Stimulated activated CD4-positive, alpha-beta T cell treated with anti-CD3 and anti-CD28 coated beads, Interleukin-1b, Interleukin-23, amount 100 ng/mL, for 4 hours (primary cell): ENCODE measurements around the gene KCNAB2.

Experiments
- DNase-seq, 2 donors: peaks; one replicate each; pipeline ENCODE4 v3.0.0-alpha.2; 2020; ENCODE audit warnings: low read depth in 2 of 2

KCNAB2 gene

GRCh38 chr1:6081901-6082300 lies 36.2 kb downstream of the KCNAB2 start:
- no peak for DNase-seq

GRCh38 chr1:6082430-6082971 lies 36.8 kb downstream of the KCNAB2 start:
- no peak for DNase-seq

DNA sequence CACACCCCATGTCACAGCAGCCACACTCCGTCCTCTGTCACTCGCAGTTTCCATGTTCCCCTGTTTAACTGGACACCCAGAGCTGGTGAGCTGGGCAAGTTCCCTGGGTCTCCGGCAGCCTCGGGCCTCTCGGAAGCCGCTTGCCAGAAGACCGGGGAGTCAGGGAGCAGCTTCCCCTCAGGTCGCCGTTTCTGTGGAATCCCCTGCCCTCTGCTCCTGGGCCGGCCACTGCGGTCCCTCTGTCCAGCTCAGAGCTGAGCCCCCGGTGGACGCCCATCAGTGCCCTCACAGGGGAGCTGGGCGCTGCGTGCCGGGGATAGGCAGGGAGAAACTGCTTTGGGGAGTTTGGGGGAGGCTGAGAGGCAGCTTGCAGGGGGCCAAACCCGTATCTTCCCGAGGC lies 37.7 kb downstream of the KCNAB2 start:
- DNase-seq = no peak

DNA sequence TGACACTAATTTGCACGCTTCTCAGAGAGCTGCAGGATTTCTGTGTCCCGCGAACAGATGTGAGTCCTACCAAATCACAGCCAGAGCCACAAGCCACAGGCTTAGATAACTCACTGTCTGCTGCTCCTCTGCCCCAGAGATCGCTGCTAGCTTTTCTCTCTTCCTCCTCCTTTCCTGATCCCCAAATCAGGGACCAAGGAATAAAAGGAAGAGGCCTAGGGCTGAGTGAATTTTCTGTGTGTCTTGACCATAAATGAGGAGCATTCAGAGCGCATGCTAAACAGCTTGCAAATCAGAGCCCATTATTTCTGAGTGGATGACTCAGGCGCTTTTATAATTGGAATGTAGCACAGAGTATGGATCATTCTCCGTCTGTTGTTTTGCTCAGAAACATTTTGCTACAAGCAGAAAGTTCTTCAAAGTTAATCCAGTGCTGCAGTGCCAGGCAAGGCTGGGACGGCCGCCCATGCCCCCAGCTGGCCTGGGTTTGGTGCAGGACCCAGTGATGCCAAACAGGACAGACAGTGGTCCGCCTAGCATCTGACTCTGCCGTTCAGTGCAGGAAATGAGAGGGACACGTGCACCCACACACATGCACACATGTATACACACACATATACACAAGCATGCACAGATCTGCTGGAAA lies 38.2 kb downstream of the KCNAB2 start:
- DNase-seq = no peak

- DNase-seq = no peak
These were observed 39.2 kb downstream of the KCNAB2 start for GRCh38 chr1:6084781-6085495.

GRCh38 chr1:6085666-6086065 lies 40.0 kb downstream of the KCNAB2 start:
- DNase-seq = no peak

DNA sequence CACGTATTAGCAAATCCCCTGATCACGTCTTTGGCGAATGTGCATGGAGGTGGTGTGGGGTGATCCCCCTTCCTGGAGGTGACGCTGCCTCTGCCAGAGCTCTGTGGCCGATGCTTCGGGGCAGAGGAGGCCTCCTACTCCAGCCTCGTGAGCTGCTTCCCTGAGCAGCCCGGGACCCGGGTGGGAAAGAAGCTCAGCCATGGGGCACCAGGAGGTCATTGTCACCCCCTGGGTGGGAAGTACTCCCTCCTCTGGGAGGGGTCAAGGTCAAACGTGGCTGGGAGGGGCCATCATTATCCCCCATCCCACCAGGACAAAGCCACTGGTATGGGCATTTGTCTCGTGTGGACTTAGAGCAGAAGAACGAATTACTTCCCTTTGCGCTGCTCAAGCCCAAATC lies 40.7 kb downstream of the KCNAB2 start:
- no peak for DNase-seq

GRCh38 chr1:6086762-6087376 lies 41.2 kb downstream of the KCNAB2 start:
- no peak for DNase-seq

GRCh38 chr1:6087377-6087772 lies 41.7 kb downstream of the KCNAB2 start:
- no peak for DNase-seq

GRCh38 chr1:6087958-6088357 lies 42.3 kb downstream of the KCNAB2 start:
- no peak for DNase-seq

- no peak for DNase-seq
These were observed 43.3 kb downstream of the KCNAB2 start for GRCh38 chr1:6088956-6089355.

- DNase-seq = no peak
These were observed 44.6 kb downstream of the KCNAB2 start for GRCh38 chr1:6090288-6090687.

GRCh38 chr1:6090996-6091822 lies 45.5 kb downstream of the KCNAB2 start:
- no peak for DNase-seq

- DNase-seq = no peak
These were observed 46.1 kb downstream of the KCNAB2 start for GRCh38 chr1:6091823-6092109.

DNA sequence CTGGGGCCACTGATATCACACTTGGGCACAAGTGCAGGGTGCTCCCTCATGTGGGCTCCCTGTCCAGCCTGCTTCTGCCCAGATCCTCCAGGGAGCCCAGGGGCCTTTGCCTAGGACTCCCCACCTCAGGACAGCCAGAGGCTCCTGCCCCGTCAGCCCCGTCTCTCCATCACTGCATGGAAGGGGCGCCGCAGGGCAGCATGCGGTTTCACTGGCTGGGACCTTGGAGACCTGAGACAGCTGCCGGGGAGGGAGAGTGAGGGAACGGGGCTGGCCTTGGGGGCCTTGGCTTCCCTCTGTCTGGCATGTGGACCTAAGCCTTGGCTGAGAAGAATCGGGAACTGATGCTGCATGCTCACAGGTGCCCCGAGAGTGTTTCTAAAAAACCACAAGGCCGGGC lies 46.5 kb downstream of the KCNAB2 start:
- DNase-seq = no peak

DNA sequence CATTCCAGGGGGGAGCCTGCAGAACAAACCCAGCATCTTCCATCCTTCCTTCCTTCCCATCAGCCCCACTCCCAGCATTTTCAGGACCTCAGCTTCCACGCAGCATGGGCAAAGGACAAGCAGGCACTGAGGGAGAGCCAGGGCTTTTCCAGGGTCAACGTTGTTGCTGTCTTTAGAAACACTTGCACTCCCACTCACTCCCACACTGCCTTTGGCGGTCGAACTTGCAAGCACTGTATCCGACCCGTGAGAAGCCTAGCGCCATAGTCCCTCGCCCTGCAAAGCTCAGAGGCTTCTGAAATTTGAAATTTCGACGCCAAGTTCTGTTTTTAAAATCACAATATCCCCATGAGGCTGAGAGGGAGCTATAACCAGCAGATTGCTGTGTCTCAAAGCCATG lies 47.4 kb downstream of the KCNAB2 start:
- no peak for DNase-seq

DNA sequence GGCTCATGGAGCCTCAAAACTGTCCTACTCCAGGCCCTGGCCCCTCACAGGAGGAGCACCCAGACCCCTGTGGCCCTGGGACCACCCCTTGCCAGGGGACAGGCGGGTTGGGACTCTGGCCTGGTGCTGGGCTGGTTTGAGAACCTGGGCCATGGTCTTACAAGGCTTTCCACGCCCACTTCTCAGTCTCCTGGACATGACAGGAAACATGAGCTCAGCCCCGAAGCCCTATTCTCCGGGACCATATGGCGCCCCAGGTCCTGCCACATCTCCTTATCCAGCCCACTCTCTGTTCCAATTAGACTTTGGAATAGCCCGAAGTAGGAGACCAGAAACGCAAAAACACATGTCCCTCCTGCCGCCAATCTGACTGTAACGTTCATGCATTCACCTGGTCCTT lies 47.9 kb downstream of the KCNAB2 start:
- DNase-seq = no peak

GRCh38 chr1:6094246-6094645 lies 48.6 kb downstream of the KCNAB2 start:
- DNase-seq = no peak

DNA sequence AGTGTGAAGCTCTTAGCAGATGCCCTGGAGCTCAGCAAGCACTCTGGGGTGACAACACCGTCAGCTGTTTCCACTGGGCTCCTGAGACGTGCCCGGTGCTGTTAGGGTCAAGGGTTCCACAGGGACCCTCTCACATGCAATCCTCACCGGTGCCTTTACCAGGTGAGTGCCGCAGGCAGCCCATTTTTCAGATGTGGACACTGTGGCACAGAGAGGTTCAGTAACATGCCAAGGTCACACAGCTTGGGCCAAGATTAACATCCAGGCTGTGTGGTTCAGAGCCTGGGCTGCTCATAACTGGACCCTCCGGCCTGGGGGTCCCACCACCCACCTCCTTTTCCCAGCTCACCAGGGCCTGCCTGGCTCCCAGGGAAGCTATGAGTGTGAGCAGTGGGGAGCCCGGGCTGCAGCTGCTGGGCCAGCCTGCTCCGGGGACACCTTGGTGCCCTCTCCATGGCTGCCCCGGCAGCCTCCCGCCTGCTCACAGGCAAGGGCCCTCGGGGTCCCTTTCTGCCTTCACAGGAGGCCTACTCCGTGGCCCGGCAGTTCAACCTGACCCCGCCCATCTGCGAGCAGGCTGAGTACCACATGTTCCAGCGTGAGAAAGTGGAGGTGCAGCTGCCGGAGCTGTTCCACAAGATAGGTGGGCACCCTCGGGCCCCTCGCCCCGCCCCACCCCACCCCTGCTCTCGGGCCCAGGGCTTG lies 49.3 kb downstream of the KCNAB2 start:
- DNase-seq = no peak

GRCh38 chr1:6095511-6096242 lies 50.0 kb downstream of the KCNAB2 start:
- DNase-seq = no peak
